ENCODE results near the gene PSME4. TPM values are rescaled to one million over a fixed set of nuclear protein-coding genes. Genes with fewer than 3 reads are reported as not detected.
"Not testable (repeated sequence)": the region's sequence is repeated elsewhere in the genome, so short reads cannot be mapped to it uniquely, and the experiment has no call there.

Gene PSME4
- total RNA-seq, 6 experiments from 2014 or later: 28.1 to 36.7 (median 29.5) TPM

- Histone ChIP-seq H3K27me3 (no peaks in the 10 kb centered on the region), H3K4me3 (no peak overlapping the region), H3K36me3 (peaks cover 0 to 3% (median 0%) of the 10 kb centered on the region in 4 donors), H3K9me3 (no peaks in the 10 kb centered on the region), H3K27ac (no peak overlapping the region), H3K4me1 (peaks cover 0 to 14% (median 3%) of the 10 kb centered on the region in 4 donors)
- intact Hi-C loops (cut with DNase I): no loop called here
- no peak for ATAC-seq
- TF ChIP-seq CTCF (IDR thresholded peaks at IDR 0.05): no peak
- TF ChIP-seq POLR2A (IDR thresholded peaks at IDR 0.05): no peak
- WGBS (ENCODE audit: insufficient coverage, low coverage, low lambda C conversion rate, missing lambda C conversion rate): 73% methylated on average over 2 of the region's 2 CpGs
- DNase-seq: no peak
These were observed 122.7 kb downstream of the PSME4 start for GRCh38 chr2:53848062-53848461.

GRCh38 chr2:53843595-53843994 lies 127.2 kb downstream of the PSME4 start:
- DNase-seq (no peak), ATAC-seq (no peak)
- intact Hi-C loops (cut with DNase I): no loop called here
- TF ChIP-seq POLR2A (IDR thresholded peaks at IDR 0.05): no peak
- no peak for TF ChIP-seq CTCF (IDR thresholded peaks at IDR 0.05)
- Histone ChIP-seq H3K27ac (no peak overlapping the region), H3K36me3 (no peaks in the 10 kb centered on the region), H3K4me3 (no peak overlapping the region), H3K4me1 (no peaks in the 10 kb centered on the region), H3K27me3 (no peaks in the 10 kb centered on the region), H3K9me3 (no peaks in the 10 kb centered on the region)
- WGBS (ENCODE audit: insufficient coverage, low coverage, low lambda C conversion rate, missing lambda C conversion rate): 59% methylated on average over 2 of the region's 2 CpGs

- DNase-seq (no peak), ATAC-seq (no peak)
- Histone ChIP-seq H3K27ac (no peak overlapping the region), H3K4me1 (no peaks in the 10 kb centered on the region), H3K4me3 (no peak overlapping the region), H3K27me3 (no peaks in the 10 kb centered on the region), H3K36me3 (no peaks in the 10 kb centered on the region), H3K9me3 (no peaks in the 10 kb centered on the region)
- intact Hi-C loops (cut with DNase I): no loop called here
- TF ChIP-seq CTCF (IDR thresholded peaks at IDR 0.05): no peak
- no peak for TF ChIP-seq POLR2A (IDR thresholded peaks at IDR 0.05)
- 59% methylated on average over 3 of the region's 3 CpGs for WGBS (ENCODE audit: insufficient coverage, low coverage, low lambda C conversion rate, missing lambda C conversion rate)
These were observed 127.9 kb downstream of the PSME4 start for GRCh38 chr2:53842891-53843290.

GRCh38 chr2:53841651-53842050 lies 129.1 kb downstream of the PSME4 start:
- H3K36me3 ChIP-seq; ATAC-seq; DNase-seq; H3K4me1 ChIP-seq; H3K9me3 ChIP-seq; H3K27ac ChIP-seq; H3K27me3 ChIP-seq; H3K4me3 ChIP-seq; intact Hi-C loops (cut with DNase I): not testable (repeated sequence)
- WGBS (ENCODE audit: insufficient coverage, low coverage, low lambda C conversion rate, missing lambda C conversion rate): 82% methylated on average over 7 of the region's 7 CpGs

- Histone ChIP-seq H3K4me1 (no peaks in the 10 kb centered on the region), H3K36me3 (no peaks in the 10 kb centered on the region), H3K27ac (no peak overlapping the region), H3K4me3 (no peak overlapping the region), H3K27me3 (no peaks in the 10 kb centered on the region), H3K9me3 (no peaks in the 10 kb centered on the region)
- no peak for TF ChIP-seq POLR2A (IDR thresholded peaks at IDR 0.05)
- TF ChIP-seq CTCF (IDR thresholded peaks at IDR 0.05): no peak
- WGBS (ENCODE audit: insufficient coverage, low coverage, low lambda C conversion rate, missing lambda C conversion rate): 80% methylated on average over 1 of the region's 1 CpG
- intact Hi-C loops (cut with DNase I): no loop called here
- ATAC-seq (no peak), DNase-seq (no peak)
These were observed 130.2 kb downstream of the PSME4 start for GRCh38 chr2:53840580-53840979.

- H3K27me3 ChIP-seq; H3K4me3 ChIP-seq; H3K9me3 ChIP-seq; ATAC-seq; H3K36me3 ChIP-seq; DNase-seq; intact Hi-C loops (cut with DNase I): not testable (repeated sequence)
- peaks cover 0 to 45% (median 19%) of the 10 kb centered on the region in 4 donors for H3K4me1 ChIP-seq
- 91% methylated on average over 4 of the region's 4 CpGs for WGBS (ENCODE audit: insufficient coverage, low coverage, low lambda C conversion rate, missing lambda C conversion rate)
- peak overlapping the region in 2 of 3 donors; percentile 75 to 87 for H3K27ac ChIP-seq
These were observed 140.9 kb downstream of the PSME4 start for GRCh38 chr2:53829980-53830290.

Measured in right lobe of liver (tissue), 6 donors.